NCI-H2227 treated with DMSO at 0.1 percent for 48 hours (cell line): ENCODE results near the gene KCNQ5.

Source experiments
- DNase-seq: peaks from one replicate; lab custom pipeline; 2025; lab: John Stamatoyannopoulos, UW

Gene KCNQ5

DNA sequence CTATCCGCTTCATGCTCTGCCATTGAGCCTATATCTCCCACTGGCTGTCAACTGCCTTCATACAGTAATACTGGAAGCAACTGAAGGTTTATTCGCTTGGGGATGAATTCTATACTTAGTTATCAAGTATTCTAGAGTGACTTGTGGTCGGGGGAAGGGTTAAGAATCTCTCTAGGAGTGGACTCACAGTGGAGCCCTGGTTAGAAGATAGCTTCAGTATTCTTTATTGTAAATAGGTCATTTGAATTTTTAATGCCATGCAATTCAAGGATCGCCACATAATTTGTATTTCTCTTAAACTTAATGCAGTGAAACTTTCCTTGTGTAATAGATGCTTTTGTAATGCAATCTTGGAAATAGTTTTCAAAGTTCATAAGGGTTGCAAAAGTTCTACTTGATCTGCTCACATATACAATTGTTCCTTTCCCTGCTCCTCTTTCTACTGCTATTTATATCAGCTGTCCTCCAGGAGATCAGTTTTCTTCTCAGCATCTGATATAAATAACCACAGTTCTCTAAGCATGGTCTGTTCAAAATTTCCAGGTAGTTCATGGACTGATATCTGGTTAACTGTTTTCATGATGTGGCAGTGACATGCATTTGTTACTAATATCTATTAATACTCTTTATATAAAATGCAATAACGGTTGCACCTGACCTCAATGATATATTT lies 120.3 kb downstream of the KCNQ5 start:
- DNase-seq, result no peak

DNA sequence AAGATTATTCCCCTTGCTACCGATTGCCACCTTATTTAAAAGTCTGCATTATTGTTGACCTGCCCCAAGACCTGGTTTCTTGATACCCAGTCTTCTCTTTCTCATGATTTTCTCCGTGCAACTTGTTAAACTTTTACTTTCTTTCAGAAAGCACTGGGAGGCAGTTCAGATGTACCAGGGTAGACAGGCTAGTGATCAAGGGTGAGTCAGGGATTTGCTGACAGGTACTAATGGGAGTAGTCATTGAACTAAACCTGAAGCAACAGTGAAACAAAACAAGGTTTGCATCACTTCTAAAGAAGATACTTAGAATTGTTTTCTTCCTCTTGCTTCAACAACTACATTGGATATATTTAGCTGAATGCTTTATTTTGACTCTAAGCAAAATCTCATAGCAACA lies 124.4 kb downstream of the KCNQ5 start:
- no peak for DNase-seq

DNA sequence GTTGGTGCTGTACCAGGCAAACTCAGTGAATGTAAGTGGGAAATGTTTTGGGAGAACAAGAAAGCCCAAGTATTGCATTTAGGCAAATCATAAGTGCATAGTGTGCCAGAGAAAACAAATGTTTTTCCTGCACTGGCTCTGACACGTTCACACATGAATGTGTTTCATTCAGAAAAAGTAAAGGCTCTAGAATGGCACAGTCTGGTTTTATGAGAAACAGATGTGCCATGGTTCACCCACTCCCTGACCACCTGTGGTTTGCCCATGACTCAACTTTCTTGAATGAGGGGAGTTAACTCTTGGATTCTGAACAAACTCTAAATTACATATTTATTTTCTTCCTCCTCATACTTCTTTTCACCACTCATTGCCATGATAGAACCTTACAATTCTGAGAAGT lies 126.9 kb downstream of the KCNQ5 start:
- DNase-seq, result no peak

DNA sequence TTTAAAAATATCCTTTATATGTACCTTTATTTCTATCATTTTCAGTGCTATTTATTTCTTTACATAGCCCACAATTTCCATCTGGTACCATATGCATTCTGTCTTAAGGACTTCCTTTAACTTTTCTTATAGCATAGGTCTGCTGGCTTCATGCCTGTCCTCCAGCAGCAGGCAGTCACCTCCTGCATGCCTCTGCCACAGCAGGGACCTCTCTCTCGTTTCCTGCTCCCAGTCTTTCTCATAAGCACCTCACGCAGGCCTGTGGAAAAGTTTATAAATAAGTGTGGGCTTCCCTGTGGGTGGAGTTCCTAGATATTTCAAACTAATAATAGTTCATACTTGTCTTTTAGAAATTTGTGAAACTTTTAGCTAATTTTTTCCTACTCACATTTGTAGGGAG lies 133.9 kb downstream of the KCNQ5 start:
- DNase-seq, result no peak

DNA sequence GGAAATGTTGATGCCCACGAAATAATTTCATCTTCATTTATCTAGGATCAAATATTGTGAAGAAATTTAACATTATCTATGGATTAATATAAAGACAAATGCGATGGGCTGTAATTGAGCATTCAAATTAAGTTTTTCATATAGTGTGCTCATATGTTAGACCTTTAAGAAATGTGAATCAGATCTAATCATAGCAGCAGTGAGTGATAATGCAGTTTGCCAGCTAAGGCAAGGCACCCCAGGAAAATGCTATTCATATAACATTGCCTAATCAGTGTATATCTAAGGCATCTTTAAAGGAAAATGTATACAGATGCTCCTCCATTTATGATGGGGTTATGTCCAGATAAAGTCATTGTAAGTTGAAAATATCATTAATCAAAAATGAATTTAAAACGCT lies 135.2 kb downstream of the KCNQ5 start:
- DNase-seq, result no peak

DNA sequence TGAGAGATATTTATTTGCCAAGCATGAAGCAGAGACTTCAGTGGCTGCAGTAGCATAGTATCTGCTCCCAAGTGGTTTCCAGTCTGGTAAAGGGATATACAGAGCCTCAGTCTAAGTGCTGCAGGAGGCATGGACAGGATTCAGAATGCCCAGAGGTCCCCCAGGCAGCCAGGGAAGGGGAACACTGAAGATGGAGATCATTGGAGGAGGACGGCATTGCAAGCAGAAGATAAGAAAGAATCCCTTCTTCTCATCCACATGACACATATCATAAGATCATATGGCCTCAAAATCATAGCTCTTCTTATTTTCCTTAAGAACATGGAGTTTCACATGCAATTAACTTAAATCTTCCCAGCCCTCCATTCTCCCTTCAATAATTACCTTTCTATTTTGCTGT lies 136.1 kb downstream of the KCNQ5 start:
- DNase-seq, result no peak

DNA sequence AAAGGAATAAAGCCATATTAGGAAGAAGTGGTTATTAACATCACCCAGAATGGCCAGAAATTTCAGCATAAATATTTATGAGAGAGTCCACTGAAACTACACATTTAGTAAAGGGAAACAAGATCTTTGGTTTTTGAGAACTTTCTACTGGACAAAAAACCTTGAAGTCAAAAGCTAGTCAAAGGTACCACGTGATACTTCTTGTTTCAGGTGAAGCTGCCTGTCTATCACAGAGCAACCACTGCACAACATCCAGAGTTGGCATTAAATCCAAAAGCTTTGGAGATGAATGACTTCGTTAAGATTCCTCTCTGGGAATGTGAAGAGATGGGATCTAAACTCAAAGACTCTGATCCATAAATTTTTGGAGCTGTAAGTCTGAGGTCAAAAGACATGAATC lies 137.0 kb downstream of the KCNQ5 start:
- DNase-seq, result no peak

DNA sequence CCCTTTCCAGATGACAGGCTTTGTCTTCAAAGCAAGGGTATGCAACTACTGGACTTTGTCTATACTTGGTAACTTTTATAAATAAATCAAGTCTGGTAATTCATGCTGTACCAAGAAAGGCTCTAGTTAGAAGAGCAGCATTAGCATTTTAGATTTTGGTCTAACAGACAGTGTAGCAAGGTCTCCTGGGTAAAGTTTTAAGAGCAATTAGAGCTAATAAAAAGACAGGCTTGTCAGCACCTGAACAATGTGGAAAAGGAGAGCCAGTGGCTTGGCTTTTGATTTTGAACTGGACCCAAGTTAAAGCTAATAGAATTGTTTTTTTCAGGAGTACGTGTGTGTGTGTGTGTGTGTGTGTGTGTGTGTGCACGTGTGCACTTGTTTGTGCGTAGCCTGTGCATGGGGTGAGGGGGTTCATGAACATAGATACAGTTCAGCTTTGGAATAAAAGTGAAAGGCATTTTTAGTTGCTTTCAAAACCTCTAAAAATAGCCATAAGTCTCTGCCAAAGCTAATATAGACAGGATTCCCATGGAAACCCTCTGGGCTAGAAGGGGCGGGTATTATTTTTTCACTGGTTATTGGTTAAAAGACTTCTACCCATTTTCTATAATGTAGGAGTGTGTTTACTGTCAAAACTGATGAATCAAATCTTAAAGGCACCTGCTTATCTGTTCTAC lies 138.4 kb downstream of the KCNQ5 start:
- DNase-seq, result peak; percentile 12

DNA sequence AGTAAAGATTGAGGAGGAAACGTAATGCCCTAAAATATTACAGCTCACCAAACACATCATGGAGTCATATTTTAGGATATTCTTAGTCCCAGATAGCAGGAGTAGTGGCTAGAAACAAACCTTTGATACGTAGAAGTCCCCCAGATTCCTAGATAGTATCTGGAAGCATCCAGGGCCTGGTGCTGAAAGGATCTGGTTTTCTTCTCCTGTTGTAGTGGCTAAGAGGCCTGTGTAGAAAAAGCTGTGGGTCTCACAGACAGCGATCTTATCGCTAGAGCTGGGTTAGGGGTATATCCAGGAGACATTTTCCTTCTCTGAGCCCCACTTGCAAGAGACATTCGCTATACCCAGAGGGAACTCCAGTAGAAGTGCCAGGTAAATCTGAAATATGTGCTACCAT lies 139.9 kb downstream of the KCNQ5 start:
- DNase-seq, result no peak

DNA sequence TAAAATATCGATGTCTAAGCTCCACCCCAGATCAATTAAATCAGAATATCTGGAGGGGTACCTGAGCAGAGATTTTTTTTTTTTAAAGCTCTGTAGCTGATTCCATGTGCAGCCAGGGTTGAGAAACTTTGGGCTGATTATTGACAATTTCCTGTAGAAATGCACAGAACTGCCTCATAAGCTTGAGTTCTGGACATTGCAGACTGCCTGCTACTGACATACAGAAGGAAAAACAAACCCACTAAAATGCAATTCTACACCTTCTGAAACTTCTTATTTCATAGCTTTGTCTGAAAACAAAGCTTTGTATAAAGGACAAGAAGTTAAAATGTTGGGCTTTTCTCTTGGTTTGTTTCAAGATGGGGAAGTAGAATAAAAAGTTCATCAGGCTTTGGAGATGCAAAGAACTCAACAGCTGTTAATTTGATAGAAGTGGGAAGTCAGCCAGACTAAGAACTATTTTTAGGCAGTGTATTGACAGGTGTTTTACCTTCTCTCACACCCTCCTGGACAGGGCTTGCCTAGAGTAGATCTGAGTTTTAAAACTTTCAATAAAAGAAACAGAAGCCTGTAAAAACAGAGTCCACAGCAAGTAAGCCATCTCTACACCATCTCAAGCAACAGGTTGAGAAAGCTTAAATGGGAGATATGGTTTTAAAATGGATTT lies 147.7 kb downstream of the KCNQ5 start:
- DNase-seq, result no peak

DNA sequence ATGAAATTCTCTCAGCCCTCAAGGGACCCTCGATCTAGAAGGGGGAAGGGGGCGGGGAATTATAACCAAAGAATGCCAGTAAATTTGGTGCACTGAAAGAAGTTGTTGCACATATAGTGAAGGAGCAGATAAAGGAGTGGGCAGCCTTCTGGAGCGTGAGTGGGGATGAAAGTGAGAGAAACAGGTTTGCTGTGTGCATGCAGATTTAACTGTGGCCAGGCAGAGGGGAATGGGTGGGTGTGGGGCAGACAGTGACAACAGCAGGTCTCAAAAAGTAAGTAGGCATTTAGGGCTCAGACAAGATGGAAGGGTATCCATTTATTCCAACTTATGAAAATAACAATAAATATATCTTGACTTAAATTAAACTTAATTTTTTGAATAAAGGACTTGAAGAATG lies 149.1 kb downstream of the KCNQ5 start:
- no peak for DNase-seq

DNA sequence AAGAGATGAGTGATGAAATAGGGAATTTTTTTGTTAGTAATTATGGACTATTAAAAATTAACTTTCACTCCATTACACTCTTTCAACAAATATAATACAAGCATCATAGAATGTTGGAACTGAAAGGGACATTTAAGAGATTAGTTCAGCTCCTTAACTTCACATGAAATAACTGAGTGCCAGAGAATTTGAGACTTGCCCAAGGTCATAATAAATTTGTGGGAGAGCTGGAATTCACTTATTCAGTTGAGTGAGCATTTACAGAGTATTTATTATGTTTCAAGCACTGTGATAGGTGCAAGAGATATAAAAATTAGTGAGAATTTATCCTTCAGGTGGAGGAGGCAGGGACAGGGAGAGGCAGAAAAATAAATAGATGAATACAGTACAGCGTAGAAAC lies 154.6 kb downstream of the KCNQ5 start:
- DNase-seq, result no peak

DNA sequence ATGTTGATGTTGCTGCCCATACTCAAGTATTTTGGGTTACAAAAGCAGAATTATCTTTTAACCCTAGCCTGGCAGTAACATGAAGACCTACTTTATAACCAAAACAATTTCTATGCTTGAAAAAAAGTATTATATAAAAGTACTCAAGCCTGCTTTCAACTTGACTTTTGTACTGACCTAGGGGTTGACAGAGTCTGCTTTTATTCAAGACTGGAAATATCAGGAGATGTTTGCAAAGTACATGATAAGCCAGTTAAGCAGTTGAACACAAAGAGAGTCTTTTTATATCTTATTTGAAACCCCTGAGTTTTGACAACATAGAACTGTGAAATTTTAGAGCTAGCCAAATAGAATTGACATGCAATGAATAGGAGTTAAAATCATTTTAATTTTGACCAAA lies 159.8 kb downstream of the KCNQ5 start:
- no peak for DNase-seq

DNA sequence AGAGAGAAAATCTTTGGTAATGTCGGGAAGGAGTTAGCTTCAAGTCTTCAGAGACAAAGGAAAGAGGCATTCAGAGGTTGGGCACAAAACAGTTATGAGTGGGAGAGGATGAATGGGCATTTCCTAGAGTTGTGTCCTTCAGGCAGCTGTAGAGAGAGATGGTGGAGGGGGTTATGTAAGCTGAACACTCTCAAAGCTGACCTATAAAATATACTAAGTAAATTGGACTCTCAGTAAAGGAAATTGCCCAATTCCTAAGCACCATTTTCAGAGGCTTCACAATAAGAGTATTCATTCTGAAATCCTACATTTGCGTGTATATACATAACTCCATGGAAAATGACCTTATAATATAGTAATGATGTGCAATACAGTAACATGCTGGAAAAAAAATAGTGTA lies 161.2 kb downstream of the KCNQ5 start:
- no peak for DNase-seq

DNA sequence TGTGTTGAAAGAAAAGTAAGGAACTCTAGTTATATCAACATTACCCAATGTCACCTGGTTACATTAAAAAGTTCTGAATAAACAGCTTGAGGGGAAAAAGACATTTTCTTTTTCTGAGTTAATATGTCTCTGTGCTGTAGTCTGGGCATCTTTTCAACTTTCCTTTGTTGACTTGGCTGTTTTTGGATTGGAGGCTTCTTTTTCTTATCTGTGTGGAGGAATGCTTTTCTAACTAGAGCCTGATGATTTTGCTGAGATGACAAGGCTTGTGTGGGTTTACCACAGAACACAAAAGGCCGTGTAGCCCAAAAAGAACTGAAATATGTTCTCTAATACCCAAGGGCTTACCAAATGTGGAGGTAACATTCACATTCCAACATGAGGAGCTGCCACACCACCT lies 161.8 kb downstream of the KCNQ5 start:
- no peak for DNase-seq

DNA sequence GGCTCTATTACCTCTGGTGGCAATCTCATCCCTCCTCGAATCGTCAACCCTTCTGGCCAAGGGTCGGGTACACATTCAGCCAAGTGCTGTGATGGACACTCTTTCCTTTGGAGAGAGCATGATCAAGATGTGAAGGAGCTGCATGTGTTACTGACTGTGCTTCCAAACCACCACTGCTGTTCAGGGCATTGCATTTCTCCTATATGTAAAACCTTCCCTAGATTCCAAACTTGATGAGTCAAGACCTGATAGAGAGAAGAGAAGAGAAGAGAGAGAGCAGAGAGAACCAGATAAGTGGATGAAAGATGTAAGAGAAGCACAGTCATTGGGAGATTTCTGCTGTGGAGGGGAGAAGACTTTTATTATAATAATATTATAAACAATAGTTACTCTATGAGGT lies 162.2 kb downstream of the KCNQ5 start:
- DNase-seq, result no peak

DNA sequence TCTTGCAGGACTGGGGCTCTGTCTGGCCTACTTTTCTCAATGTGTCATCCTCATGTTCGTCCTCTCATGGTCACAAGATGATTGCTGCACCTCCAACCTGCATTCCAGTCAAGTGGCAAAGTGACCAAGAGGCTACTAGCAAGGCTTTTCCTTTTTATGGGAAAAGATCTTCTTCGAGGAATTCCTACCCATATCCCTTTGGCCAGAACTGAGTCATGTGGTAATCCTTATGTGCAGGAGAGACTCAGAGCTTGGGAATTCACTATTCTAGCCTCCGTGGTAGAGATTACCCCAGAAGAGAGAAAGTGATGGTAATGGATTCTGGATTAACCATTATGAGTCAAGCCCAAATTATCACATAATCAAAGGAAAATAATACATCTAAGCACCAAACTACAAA lies 162.7 kb downstream of the KCNQ5 start:
- no peak for DNase-seq

DNA sequence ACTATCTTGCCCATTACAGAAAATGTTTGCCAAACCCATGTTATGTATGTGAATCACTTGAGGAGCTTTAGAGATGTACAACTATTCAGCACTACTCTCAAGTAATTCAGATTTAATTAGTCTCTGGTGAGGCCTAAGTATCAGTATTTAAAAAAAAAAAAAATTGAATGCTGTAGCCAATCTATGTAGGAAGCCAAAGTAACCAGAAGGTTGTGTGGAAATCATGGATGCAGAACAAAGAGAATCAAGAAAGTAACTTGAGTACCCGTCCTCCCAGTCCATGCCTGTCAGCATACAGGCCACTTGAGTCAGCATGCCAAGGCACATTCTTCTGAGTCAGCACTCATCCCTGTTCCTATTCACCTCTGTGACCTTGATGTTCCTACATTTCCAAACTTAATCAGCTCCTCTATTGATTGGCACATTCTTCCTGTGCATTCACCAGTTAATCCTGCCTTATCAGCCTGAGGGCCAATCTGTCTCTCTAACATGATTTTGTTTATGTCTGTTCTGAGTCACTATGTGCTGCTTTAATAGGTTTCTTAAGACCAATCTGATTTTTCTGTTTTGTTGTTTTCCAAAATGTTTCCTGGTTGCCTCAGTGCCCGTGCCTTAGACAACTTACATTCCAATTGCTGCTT lies 165.6 kb downstream of the KCNQ5 start:
- DNase-seq, result no peak

DNA sequence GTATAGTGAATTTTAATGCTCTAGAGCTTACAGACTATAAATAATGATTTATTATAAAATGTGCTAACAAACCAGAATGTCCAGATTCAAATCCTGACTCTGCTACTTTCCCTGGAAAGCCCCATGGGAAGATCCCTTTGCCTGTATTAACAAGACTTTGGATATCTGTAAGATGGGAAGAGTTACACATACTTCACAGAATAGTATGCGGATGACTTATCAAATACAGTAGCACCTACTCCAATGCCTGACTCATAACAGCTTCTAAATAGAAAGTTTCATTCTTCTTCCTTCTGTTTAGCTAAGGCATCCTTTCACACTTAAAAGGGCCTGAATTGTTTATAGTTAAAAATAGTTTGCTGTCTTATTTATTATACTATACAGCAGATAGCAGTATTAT lies 166.3 kb downstream of the KCNQ5 start:
- no peak for DNase-seq

DNA sequence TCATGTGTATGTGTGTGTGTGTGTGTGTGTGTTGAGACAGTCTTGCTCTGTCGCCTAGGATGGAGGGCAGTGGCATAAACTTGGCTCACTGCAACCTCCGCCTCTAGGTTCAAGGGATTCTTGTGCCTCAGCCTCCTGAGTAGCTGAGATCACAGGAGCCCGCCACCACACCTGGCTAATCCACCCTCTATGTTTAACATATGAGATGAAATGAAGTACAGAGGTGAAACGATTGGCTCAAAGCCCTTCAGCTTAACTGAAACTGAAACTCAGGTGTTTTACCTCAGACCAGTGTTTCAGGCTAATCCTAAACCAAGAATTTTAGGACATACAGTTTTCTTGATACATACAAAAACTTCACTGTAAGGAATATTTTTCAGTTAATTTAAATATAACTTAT lies 167.3 kb downstream of the KCNQ5 start:
- DNase-seq, result no peak

DNA sequence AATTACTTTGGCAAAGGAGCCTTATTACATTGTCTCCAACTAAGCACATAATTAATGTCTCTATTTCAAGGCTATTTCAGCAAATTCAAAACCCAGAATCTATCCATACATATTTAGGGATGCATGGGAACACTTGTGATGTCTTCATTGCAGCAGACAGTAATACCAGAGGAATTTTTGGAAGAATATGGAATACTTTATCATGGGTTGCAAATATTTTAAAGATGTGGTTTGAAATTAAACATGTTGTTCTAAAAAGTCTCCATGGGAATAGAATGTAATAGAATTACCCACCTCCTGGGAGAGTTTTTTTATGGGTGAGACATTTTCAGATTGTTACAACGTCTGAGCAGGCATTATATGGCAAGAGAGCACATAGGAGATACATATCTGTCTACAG lies 170.8 kb downstream of the KCNQ5 start:
- no peak for DNase-seq

DNA sequence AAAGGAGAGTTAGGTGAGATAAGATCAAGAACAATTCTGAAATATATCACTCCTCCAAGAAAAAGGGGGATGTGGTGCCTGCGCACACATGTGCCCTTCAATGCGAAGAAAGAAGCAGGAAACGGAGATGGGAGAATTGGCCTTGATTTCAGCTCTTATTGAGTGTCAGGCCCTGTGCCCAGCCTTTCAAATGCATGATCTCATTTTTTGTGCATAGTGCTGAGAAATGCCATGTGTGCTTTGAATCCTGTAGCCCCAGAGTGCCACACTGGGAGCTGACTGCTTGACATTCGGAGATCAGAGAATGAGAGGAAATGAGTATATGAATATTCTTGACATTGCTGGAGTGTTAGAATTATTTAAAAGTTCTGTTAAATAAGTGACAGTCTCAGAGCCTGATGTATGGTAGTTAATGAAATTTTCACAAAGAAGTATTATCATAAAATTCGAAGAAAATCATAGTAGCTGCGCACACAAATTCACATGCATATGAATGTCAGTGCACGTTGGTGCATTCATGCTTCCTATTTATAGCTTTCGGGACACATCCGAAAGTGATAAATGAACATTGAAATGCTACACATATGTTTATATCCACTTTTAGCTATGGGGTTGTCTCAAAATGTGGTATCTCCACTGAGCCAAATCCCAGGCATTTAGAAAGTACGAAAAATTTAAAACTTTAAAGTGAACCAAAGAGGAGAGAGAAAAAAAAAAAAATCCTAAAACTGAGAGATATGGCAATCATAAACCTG lies 172.0 kb downstream of the KCNQ5 start:
- DNase-seq, result no peak
